Measurements from ENCODE around the gene INTS11. TPM values are rescaled to one million over a fixed set of nuclear protein-coding genes. Genes with fewer than 3 reads are reported as not detected.

The INTS11 gene
- total and polyA plus RNA-seq, 2 of the 13 experiments (the other 11 are each of a cell fraction or from before 2014, with no cell fraction given), result 52.8 to 94.8 TPM

DNA sequence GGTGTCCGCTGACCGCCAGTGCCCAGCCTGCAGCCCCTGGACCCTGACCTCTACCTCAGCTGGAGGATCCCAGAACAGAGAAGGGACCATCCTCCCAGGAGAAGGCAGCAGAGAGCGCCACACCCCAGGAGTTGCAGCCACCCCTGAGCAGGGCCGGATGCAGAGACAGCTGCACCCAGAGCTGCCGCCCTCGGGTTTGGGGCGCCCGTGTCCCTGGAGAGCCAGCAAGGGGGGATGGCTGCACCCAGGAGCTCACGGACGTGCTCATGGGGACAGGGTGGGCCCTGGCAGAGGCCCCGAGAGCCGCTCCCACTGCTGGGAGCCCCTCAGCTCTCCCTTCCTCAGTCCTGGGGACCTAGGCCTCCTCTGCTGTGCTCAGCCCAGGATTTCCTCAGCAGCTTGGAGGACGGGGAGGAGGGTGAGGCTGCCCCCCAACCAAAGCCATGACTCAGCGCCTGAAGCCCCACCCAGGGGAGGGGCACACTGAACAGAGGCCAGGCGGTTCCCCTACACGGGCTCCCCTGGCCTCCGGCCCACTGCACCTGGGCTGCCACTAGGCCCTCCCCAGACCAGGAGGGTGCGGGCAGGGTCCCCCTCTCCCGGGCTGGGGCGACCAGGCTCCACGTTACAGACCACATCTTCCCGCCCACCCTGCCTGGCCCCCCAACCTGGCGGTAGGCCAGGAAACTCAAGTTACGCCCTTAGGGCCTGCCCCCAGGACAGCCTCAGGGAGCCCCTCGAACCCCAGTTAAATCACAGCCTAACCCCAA, 19.0 kb downstream of the INTS11 start (continued):
- TF ChIP-seq JARID2 (CRISPR knock-in tag; IDR thresholded peaks at IDR 0.05; ENCODE audit: insufficient replicate concordance), result no peak
- peak; percentile 76 for TF ChIP-seq NFE2L1 (CRISPR knock-in tag; IDR thresholded peaks at IDR 0.05; ENCODE audit: borderline replicate concordance)
- TF ChIP-seq SNAI1 (CRISPR knock-in tag; IDR thresholded peaks at IDR 0.05; ENCODE audit: borderline replicate concordance), result no peak
- no peak for TF ChIP-seq ADNP (CRISPR knock-in tag; IDR thresholded peaks at IDR 0.05)
- TF ChIP-seq ZFP36L1 (CRISPR knock-in tag; IDR thresholded peaks at IDR 0.05), result no peak
- TF ChIP-seq NCOR1 (IDR thresholded peaks at IDR 0.05; ENCODE audit: borderline replicate concordance, low read length), result no peak
- TF ChIP-seq MTA3 (CRISPR knock-in tag; IDR thresholded peaks at IDR 0.05), result no peak
- TF ChIP-seq, protein P1, sequence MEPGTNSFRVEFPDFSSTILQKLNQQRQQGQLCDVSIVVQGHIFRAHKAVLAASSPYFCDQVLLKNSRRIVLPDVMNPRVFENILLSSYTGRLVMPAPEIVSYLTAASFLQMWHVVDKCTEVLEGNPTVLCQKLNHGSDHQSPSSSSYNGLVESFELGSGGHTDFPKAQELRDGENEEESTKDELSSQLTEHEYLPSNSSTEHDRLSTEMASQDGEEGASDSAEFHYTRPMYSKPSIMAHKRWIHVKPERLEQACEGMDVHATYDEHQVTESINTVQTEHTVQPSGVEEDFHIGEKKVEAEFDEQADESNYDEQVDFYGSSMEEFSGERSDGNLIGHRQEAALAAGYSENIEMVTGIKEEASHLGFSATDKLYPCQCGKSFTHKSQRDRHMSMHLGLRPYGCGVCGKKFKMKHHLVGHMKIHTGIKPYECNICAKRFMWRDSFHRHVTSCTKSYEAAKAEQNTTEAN (CRISPR knock-in tag; conservative IDR thresholded peaks at IDR 0.05), result peak; percentile 50; the same call in 1 of the 2 replicates
- peak; percentile 71; the same call in 1 of the 2 replicates for TF ChIP-seq SIN3A (IDR thresholded peaks at IDR 0.05; ENCODE audit: borderline replicate concordance, low read depth, low read length)
- no peak for TF ChIP-seq NONO (IDR thresholded peaks at IDR 0.05)
- peak; percentile 57; the same call in 1 of the 2 replicates for TF ChIP-seq NONO (CRISPR knock-in tag; conservative IDR thresholded peaks at IDR 0.05)
- TF ChIP-seq, protein P2, sequence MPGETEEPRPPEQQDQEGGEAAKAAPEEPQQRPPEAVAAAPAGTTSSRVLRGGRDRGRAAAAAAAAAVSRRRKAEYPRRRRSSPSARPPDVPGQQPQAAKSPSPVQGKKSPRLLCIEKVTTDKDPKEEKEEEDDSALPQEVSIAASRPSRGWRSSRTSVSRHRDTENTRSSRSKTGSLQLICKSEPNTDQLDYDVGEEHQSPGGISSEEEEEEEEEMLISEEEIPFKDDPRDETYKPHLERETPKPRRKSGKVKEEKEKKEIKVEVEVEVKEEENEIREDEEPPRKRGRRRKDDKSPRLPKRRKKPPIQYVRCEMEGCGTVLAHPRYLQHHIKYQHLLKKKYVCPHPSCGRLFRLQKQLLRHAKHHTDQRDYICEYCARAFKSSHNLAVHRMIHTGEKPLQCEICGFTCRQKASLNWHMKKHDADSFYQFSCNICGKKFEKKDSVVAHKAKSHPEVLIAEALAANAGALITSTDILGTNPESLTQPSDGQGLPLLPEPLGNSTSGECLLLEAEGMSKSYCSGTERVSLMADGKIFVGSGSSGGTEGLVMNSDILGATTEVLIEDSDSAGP (CRISPR knock-in tag; IDR thresholded peaks at IDR 0.05; ENCODE audit: borderline replicate concordance), result peak; percentile 63
- TF ChIP-seq, protein P3, sequence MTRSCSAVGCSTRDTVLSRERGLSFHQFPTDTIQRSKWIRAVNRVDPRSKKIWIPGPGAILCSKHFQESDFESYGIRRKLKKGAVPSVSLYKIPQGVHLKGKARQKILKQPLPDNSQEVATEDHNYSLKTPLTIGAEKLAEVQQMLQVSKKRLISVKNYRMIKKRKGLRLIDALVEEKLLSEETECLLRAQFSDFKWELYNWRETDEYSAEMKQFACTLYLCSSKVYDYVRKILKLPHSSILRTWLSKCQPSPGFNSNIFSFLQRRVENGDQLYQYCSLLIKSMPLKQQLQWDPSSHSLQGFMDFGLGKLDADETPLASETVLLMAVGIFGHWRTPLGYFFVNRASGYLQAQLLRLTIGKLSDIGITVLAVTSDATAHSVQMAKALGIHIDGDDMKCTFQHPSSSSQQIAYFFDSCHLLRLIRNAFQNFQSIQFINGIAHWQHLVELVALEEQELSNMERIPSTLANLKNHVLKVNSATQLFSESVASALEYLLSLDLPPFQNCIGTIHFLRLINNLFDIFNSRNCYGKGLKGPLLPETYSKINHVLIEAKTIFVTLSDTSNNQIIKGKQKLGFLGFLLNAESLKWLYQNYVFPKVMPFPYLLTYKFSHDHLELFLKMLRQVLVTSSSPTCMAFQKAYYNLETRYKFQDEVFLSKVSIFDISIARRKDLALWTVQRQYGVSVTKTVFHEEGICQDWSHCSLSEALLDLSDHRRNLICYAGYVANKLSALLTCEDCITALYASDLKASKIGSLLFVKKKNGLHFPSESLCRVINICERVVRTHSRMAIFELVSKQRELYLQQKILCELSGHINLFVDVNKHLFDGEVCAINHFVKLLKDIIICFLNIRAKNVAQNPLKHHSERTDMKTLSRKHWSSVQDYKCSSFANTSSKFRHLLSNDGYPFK (CRISPR knock-in tag; IDR thresholded peaks at IDR 0.05; ENCODE audit: borderline replicate concordance), result no peak
- TF ChIP-seq, protein P4, sequence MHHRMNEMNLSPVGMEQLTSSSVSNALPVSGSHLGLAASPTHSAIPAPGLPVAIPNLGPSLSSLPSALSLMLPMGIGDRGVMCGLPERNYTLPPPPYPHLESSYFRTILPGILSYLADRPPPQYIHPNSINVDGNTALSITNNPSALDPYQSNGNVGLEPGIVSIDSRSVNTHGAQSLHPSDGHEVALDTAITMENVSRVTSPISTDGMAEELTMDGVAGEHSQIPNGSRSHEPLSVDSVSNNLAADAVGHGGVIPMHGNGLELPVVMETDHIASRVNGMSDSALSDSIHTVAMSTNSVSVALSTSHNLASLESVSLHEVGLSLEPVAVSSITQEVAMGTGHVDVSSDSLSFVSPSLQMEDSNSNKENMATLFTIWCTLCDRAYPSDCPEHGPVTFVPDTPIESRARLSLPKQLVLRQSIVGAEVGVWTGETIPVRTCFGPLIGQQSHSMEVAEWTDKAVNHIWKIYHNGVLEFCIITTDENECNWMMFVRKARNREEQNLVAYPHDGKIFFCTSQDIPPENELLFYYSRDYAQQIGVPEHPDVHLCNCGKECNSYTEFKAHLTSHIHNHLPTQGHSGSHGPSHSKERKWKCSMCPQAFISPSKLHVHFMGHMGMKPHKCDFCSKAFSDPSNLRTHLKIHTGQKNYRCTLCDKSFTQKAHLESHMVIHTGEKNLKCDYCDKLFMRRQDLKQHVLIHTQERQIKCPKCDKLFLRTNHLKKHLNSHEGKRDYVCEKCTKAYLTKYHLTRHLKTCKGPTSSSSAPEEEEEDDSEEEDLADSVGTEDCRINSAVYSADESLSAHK (CRISPR knock-in tag; IDR thresholded peaks at IDR 0.05; ENCODE audit: borderline replicate concordance), result no peak
- TF ChIP-seq, protein P5, sequence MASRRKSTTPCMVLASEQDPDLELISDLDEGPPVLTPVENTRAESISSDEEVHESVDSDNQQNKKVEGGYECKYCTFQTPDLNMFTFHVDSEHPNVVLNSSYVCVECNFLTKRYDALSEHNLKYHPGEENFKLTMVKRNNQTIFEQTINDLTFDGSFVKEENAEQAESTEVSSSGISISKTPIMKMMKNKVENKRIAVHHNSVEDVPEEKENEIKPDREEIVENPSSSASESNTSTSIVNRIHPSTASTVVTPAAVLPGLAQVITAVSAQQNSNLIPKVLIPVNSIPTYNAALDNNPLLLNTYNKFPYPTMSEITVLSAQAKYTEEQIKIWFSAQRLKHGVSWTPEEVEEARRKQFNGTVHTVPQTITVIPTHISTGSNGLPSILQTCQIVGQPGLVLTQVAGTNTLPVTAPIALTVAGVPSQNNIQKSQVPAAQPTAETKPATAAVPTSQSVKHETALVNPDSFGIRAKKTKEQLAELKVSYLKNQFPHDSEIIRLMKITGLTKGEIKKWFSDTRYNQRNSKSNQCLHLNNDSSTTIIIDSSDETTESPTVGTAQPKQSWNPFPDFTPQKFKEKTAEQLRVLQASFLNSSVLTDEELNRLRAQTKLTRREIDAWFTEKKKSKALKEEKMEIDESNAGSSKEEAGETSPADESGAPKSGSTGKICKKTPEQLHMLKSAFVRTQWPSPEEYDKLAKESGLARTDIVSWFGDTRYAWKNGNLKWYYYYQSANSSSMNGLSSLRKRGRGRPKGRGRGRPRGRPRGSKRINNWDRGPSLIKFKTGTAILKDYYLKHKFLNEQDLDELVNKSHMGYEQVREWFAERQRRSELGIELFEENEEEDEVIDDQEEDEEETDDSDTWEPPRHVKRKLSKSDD (CRISPR knock-in tag; IDR thresholded peaks at IDR 0.05; ENCODE audit: low read depth), result 0 out of 2 replicates have a peak, but pooled peaks have one; percentile 36
- no peak for TF ChIP-seq ZNF256 (CRISPR knock-in tag; conservative IDR thresholded peaks at IDR 0.05)
